HepG2 (cell line): ENCODE data around the gene GPR42.

Source experiments
- HDAC2 ChIP-seq: sonication (generic); formaldehyde crosslinking; IDR thresholded peaks from 2 replicates; pipeline ENCODE4 v1.4.0; 2020; ENCODE audit warnings: missing genetic modification reagents
- POLR2A ChIP-seq, 2 experiments: IDR thresholded peaks; 2 replicates each; pipeline ENCODE4 v1.6.1; 2011; ENCODE audit warnings: low read depth in 2 of 2, low read length in 2 of 2, mild to moderate bottlenecking in 1 of 2, moderate library complexity in 1 of 2; ENCODE audit not compliant: insufficient read depth in 1 of 2
- REST ChIP-seq, 2 experiments: IDR thresholded peaks; 2 replicates each; pipeline ENCODE4 v1.6.1; 2011 to 2012; ENCODE audit warnings: low read length in 2 of 2, borderline replicate concordance in 1 of 2, low read depth in 1 of 2, mild to moderate bottlenecking in 1 of 2, moderate library complexity in 1 of 2
- ZBTB25 ChIP-seq: IDR thresholded peaks from 2 replicates; pipeline ENCODE4 v1.6.1; 2018; ENCODE audit warnings: missing genetic modification reagents
- ZEB1 ChIP-seq: IDR thresholded peaks from 2 replicates; pipeline ENCODE4 v1.6.1; 2012; ENCODE audit warnings: mild to moderate bottlenecking, low read depth, inconsistent platforms; ENCODE audit not compliant: insufficient replicate concordance
- TF ChIP-seq, protein P1 (sequence below), 2 experiments: fragments of 450-650 bp in 1 of 2; sonication (generic) in 1 of 2; formaldehyde crosslinking in 1 of 2; IDR thresholded peaks; 2 replicates each; pipeline versions ENCODE4 v1.6.1 to v1.8.0; 2016 to 2022; ENCODE audit warnings: antibody characterized with exemption in 1 of 2, mild to moderate bottlenecking in 1 of 2, missing genetic modification reagents in 1 of 2

GRCh38 chr19:35352448-35353304, 18.2 kb upstream of the GPR42 start:
- TF ChIP-seq, protein P1, sequence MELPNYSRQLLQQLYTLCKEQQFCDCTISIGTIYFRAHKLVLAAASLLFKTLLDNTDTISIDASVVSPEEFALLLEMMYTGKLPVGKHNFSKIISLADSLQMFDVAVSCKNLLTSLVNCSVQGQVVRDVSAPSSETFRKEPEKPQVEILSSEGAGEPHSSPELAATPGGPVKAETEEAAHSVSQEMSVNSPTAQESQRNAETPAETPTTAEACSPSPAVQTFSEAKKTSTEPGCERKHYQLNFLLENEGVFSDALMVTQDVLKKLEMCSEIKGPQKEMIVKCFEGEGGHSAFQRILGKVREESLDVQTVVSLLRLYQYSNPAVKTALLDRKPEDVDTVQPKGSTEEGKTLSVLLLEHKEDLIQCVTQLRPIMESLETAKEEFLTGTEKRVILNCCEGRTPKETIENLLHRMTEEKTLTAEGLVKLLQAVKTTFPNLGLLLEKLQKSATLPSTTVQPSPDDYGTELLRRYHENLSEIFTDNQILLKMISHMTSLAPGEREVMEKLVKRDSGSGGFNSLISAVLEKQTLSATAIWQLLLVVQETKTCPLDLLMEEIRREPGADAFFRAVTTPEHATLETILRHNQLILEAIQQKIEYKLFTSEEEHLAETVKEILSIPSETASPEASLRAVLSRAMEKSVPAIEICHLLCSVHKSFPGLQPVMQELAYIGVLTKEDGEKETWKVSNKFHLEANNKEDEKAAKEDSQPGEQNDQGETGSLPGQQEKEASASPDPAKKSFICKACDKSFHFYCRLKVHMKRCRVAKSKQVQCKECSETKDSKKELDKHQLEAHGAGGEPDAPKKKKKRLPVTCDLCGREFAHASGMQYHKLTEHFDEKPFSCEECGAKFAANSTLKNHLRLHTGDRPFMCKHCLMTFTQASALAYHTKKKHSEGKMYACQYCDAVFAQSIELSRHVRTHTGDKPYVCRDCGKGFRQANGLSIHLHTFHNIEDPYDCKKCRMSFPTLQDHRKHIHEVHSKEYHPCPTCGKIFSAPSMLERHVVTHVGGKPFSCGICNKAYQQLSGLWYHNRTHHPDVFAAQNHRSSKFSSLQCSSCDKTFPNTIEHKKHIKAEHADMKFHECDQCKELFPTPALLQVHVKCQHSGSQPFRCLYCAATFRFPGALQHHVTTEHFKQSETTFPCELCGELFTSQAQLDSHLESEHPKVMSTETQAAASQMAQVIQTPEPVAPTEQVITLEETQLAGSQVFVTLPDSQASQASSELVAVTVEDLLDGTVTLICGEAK (IDR thresholded peaks at IDR 0.05) = no peak
- TF ChIP-seq, protein P1 (CRISPR knock-in tag; IDR thresholded peaks at IDR 0.05) = no peak; the same call in 1 of the 2 replicates
- TF ChIP-seq HDAC2 (CRISPR knock-in tag) = peak; percentile 23; the same call in 1 of the 2 replicates
- no peak for TF ChIP-seq POLR2A (IDR thresholded peaks at IDR 0.05; ENCODE audit: insufficient read depth in 1 of 2, low read depth in 2 of 2, low read length in 2 of 2)
- TF ChIP-seq ZEB1 = no peak
- TF ChIP-seq ZBTB25 (CRISPR knock-in tag) = no peak
- TF ChIP-seq REST (IDR thresholded peaks at IDR 0.05; ENCODE audit: borderline replicate concordance in 1 of 2, low read depth in 1 of 2, low read length in 2 of 2) = no peak
